Fibroblast of the aortic adventitia (primary cell): ENCODE results near the gene AMOT. TPM values are rescaled to one million over a fixed set of nuclear protein-coding genes. Genes with fewer than 3 reads are reported as not detected.

ENCODE experiments used
- DNase-seq: peaks from one replicate; pipeline ENCODE4 v3.0.0-alpha.2; 2010; ENCODE audit warnings: low read depth
- H3K4me3 ChIP-seq: 2 replicates; pipeline ENCODE4 v1.5.1; 2011; ENCODE audit warnings: low read depth, mild to moderate bottlenecking, control low read depth, low read length, moderate library complexity
- CTCF ChIP-seq: IDR thresholded peaks from 2 replicates; pipeline ENCODE4 v1.5.1; 2011; ENCODE audit warnings: mild to moderate bottlenecking, low read length, control low read depth, inconsistent platforms; ENCODE audit not compliant: insufficient read depth
- total RNA-seq: library from RNA; depleted of rRNA; stranded (reverse); fragments of >200 nt; gene quantifications from 2 replicates; pipeline ENCODE4 v1.2.3, GENCODE V29; 2012; ENCODE audit warnings: low replicate concordance

Gene AMOT, protein sequence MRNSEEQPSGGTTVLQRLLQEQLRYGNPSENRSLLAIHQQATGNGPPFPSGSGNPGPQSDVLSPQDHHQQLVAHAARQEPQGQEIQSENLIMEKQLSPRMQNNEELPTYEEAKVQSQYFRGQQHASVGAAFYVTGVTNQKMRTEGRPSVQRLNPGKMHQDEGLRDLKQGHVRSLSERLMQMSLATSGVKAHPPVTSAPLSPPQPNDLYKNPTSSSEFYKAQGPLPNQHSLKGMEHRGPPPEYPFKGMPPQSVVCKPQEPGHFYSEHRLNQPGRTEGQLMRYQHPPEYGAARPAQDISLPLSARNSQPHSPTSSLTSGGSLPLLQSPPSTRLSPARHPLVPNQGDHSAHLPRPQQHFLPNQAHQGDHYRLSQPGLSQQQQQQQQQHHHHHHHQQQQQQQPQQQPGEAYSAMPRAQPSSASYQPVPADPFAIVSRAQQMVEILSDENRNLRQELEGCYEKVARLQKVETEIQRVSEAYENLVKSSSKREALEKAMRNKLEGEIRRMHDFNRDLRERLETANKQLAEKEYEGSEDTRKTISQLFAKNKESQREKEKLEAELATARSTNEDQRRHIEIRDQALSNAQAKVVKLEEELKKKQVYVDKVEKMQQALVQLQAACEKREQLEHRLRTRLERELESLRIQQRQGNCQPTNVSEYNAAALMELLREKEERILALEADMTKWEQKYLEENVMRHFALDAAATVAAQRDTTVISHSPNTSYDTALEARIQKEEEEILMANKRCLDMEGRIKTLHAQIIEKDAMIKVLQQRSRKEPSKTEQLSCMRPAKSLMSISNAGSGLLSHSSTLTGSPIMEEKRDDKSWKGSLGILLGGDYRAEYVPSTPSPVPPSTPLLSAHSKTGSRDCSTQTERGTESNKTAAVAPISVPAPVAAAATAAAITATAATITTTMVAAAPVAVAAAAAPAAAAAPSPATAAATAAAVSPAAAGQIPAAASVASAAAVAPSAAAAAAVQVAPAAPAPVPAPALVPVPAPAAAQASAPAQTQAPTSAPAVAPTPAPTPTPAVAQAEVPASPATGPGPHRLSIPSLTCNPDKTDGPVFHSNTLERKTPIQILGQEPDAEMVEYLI
- total RNA-seq, result 9.1 and 11.0 TPM in 2 replicates

DNA sequence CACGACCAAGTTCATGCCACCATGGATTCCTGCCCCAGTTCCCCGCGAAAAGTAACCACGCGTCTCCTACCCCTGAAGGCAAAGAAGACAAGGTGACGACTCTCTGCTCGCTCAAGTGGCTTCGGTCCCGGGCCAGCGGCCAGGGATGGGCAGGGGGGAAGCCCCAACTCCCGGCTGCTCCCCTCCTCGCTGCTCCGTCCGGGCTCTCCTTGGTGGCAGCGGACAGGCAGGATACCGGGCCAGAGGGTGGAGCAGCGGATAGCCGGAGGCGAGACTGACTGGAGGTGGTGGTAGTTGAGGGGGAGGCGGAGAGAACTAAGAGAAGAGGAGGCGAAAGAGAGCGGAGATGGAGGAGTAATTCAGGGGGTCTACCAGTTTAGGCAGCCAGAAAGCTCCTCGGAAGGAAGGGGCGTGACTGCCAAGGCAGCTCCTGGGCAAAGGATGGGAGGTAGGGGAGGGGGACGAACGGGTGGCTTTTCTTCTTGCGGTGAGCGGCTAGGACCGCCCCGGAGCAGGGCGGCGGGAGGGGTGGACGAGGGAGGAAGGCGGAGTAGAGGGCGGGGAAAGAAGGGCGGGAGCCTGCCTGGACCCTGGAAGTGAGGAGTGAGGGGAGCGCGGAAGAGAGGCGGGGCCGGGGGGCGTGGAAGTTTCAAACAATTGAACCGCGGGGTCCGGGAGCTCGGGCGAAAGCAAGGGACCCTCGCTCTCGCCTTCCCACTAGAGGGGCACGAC lies at the start of gene AMOT:
TSS of gene AMOT (minus strand) at position 450 of the 732 bp plus-strand sequence. CDS start 17,705 bp downstream, outside the sequence.
- no peak for TF ChIP-seq CTCF
- peak; percentile 33 for DNase-seq

DNA sequence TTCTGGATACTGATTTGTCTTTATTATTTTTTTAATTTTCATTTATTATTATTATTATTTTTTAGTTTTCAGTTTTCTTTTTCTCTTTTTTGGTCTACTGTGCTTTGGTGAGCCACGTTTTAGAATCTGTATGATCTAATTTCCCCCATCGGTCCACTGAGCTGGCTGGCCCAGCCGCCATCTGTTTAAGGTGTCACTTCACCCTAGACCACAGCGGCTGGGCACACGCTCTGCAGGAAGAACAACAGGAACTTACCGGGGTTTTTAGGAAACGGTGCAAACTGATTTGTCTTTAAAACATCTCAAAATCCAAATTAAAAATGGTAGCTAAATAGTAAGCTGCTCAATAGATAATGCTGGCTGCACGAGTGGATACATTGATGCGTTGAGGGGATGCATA lies 48.8 kb upstream of the AMOT start:
- DNase-seq, result no peak
- no peak for TF ChIP-seq CTCF

More for the DNA sequence above, at the start of gene AMOT:
- peak within 1 kb of the TSS; percentile 72 for H3K4me3 ChIP-seq

GRCh38 chrX:112888916-112889315 lies 48.3 kb upstream of the AMOT start:
- no peak for DNase-seq

More for the DNA sequence above, 48.8 kb upstream of the AMOT start:
- H3K4me3 ChIP-seq, result no peak overlapping the region

DNA sequence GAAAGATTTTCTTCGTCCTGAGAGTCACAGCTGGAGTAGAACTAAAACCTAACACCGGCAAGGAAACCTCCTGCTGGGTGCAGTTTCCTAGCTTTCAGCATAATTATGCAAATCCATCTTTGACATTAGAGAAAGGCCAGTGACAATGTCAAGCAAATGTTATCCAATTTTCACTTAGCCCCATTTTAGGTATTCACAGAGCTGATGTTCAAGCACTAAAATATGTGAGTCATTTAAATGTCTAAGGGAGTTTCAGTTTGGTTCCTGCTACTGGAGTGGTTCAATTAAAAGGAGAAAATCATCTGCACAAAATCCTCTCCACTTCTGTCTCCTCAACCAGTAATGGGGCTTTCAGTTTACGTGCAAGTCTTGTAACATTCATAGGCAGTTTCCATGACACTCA lies 37.1 kb upstream of the AMOT start:
- DNase-seq, result no peak
- TF ChIP-seq CTCF, result no peak
- no peak overlapping the region for H3K4me3 ChIP-seq

More at GRCh38 chrX:112888916-112889315, 48.3 kb upstream of the AMOT start:
- TF ChIP-seq CTCF, result no peak
- no peak overlapping the region for H3K4me3 ChIP-seq

- no peak for DNase-seq
- TF ChIP-seq CTCF, result no peak
- H3K4me3 ChIP-seq, result no peak overlapping the region
These were observed 34.0 kb upstream of the AMOT start for GRCh38 chrX:112874614-112875013.

- no peak for TF ChIP-seq CTCF
- H3K4me3 ChIP-seq, result no peak overlapping the region
- DNase-seq, result peak; percentile 0
These were observed 33.5 kb upstream of the AMOT start for GRCh38 chrX:112874175-112874574.
